Gastrocnemius medialis (tissue), 4 donors: ENCODE measurements around the gene DQX1. TPM values are rescaled to one million over a fixed set of nuclear protein-coding genes. Genes with fewer than 3 reads are reported as not detected.

Source experiments
- ATAC-seq, 2 donors: fragments of 150-250 bp; one replicate each; pipeline ENCODE4 v1.9.1; 2016
- DNase-seq, 2 donors: peaks; one replicate each; pipeline ENCODE4 v3.0.0-alpha.2; 2019
- H3K27ac ChIP-seq, 4 donors: fragments of 200-600 bp; sonication (generic); 1 replicate in 1 of 4; 2 replicates in 3 of 4; pipeline ENCODE4 v1.5.1; 2016 to 2018; ENCODE audit warnings: mild to moderate bottlenecking in 2 of 4, moderate library complexity in 1 of 4
- H3K27me3 ChIP-seq, 3 donors: fragments of 200-600 bp; sonication (generic) in 2 of 3; 1 replicate in 1 of 3; 2 replicates in 2 of 3; pipeline versions ENCODE4 v1.5.1 to v1.6.0; 2016 to 2019; ENCODE audit warnings: mild to moderate bottlenecking in 1 of 3, moderate library complexity in 1 of 3
- H3K36me3 ChIP-seq, 2 donors: fragments of 200-600 bp; sonication (generic) in 1 of 2; one replicate each; pipeline ENCODE4 v1.5.1; 2017 to 2018
- H3K4me1 ChIP-seq, 2 donors: fragments of 200-600 bp; sonication (generic) in 1 of 2; one replicate each; pipeline ENCODE4 v1.5.1; 2016 to 2017; ENCODE audit warnings: mild to moderate bottlenecking in 2 of 2
- H3K4me3 ChIP-seq, 4 donors: fragments of 200-600 bp; sonication (generic) in 3 of 4; 1 replicate in 1 of 4; 2 replicates in 3 of 4; pipeline ENCODE4 v1.5.1; 2016 to 2019; ENCODE audit warnings: mild to moderate bottlenecking in 2 of 4
- H3K9me3 ChIP-seq, 3 donors: fragments of 200-600 bp; sonication (generic) in 2 of 3; 1 replicate in 1 of 3; 2 replicates in 2 of 3; pipeline ENCODE4 v1.5.1; 2016 to 2019
- CTCF ChIP-seq, 5 experiments: fragments of 450-650 bp in 3 of 5; fragments of 200-600 bp in 2 of 5; sonication (generic) in 2 of 5; IDR thresholded peaks in 4 of 5; conservative IDR thresholded peaks in 1 of 5; 1 replicate in 4 of 5; 2 replicates in 1 of 5; pipeline ENCODE4 v1.5.1; 2016 to 2019; ENCODE audit warnings: antibody characterized with exemption in 5 of 5, mild to moderate bottlenecking in 3 of 5, moderate library complexity in 3 of 5
- POLR2A ChIP-seq, 2 donors: fragments of 450-650 bp; IDR thresholded peaks; one replicate each; pipeline ENCODE4 v1.6.1; 2017; ENCODE audit warnings: antibody characterized with exemption in 2 of 2, mild to moderate bottlenecking in 2 of 2, moderate library complexity in 2 of 2
- in situ Hi-C, 4 donors: fragments of 200-750 bp; cut with MboI; loops; one replicate each; pipeline versions ENCODE4 v1.15.0 to v1.8.0; 2017; ENCODE audit warnings: low sequenced_read_pairs in 4 of 4
- intact Hi-C: fragments of 100-400 bp; cut with DNase I; formaldehyde crosslinking; loops from one replicate; pipeline ENCODE4 v1.15.1; 2023; ENCODE audit warnings: low total_unique reads
- total RNA-seq, 4 donors: library from RNA; depleted of rRNA; stranded (reverse); fragments of >200 nt; gene quantifications; one replicate each; pipeline versions ENCODE4 v1.1.0 to v1.2.3, GENCODE V29; 2016

Gene DQX1
- total RNA-seq, 4 donors from 2014 or later, result 0.24 TPM; not detected in 3

- DNase-seq (no peak), ATAC-seq (peak in 1 of 2 donors; percentile 22)
- Histone ChIP-seq H3K9me3 (no peaks in the 10 kb centered on the region), H3K27me3 (peaks cover 11 to 23% (median 22%) of the 10 kb centered on the region in 3 donors), H3K27ac (peak overlapping the region; percentile 32 to 65 (median 53)), H3K4me3 (peak overlapping the region; percentile 55 to 70 (median 63)), H3K36me3 (no peaks in the 10 kb centered on the region), H3K4me1 (peaks cover 4 to 13% of the 10 kb centered on the region in 2 donors)
- TF ChIP-seq POLR2A (IDR thresholded peaks at IDR 0.05), result no peak
- intact Hi-C loops (no loop called here), in situ Hi-C loops (loop anchor here in 1 of 4 donors (25.0 kb wide), 1 partner anchor 1311 kb away; the partner anchor contains the start of genes CCT7 and PRADC1)
These were observed 22.4 kb upstream of the DQX1 start for GRCh38 chr2:74548285-74548899.

GRCh38 chr2:74546004-74546403 lies 20.0 kb upstream of the DQX1 start:
- no peaks in the 10 kb centered on the region for H3K36me3 ChIP-seq
- TF ChIP-seq CTCF (IDR thresholded peaks at IDR 0.05 in 4 of 5, conservative IDR thresholded peaks at IDR 0.05 in 1 of 5), result no peak
- TF ChIP-seq POLR2A (IDR thresholded peaks at IDR 0.05), result no peak
- ATAC-seq, result no peak
- no peak overlapping the region for H3K27ac ChIP-seq
- intact Hi-C loops (no loop called here), in situ Hi-C loops (loop anchor here in 1 of 4 donors (25.0 kb wide), 1 partner anchor 1309 kb away; the partner anchor contains the start of genes CCT7 and PRADC1)
- H3K4me1 ChIP-seq, result peaks cover 5 to 13% of the 10 kb centered on the region in 2 donors
- peaks cover 8 to 15% (median 11%) of the 10 kb centered on the region in 3 donors for H3K27me3 ChIP-seq
- H3K4me3 ChIP-seq, result no peak overlapping the region
- no peak for DNase-seq
- H3K9me3 ChIP-seq, result no peaks in the 10 kb centered on the region

- in situ Hi-C loops, result loop anchor here in 1 of 4 donors (25.0 kb wide), 1 partner anchor 1307 kb away; the partner anchor contains the start of genes CCT7 and PRADC1
- no peak overlapping the region for H3K4me3 ChIP-seq
- no peak overlapping the region for H3K27ac ChIP-seq
- peaks cover 5 to 7% (median 6%) of the 10 kb centered on the region in 3 donors for H3K27me3 ChIP-seq
- ATAC-seq (no peak), DNase-seq (no peak)
- no peaks in the 10 kb centered on the region for H3K9me3 ChIP-seq
- TF ChIP-seq POLR2A (IDR thresholded peaks at IDR 0.05) (no peak), CTCF (IDR thresholded peaks at IDR 0.05 in 4 of 5, conservative IDR thresholded peaks at IDR 0.05 in 1 of 5) (no peak)
- no peaks in the 10 kb centered on the region for H3K36me3 ChIP-seq
- peaks cover 10 to 11% of the 10 kb centered on the region in 2 donors for H3K4me1 ChIP-seq
- intact Hi-C loops, result no loop called here
These were observed 18.6 kb upstream of the DQX1 start for GRCh38 chr2:74544634-74545033.

GRCh38 chr2:74542978-74543377 lies 16.9 kb upstream of the DQX1 start:
- intact Hi-C loops (no loop called here), in situ Hi-C loops (loop anchor here in 1 of 4 donors (25.0 kb wide), 1 partner anchor 1306 kb away; the partner anchor contains the start of genes CCT7 and PRADC1)
- H3K27ac ChIP-seq, result no peak overlapping the region
- H3K4me3 ChIP-seq, result no peak overlapping the region
- H3K27me3 ChIP-seq, result no peaks in the 10 kb centered on the region
- H3K9me3 ChIP-seq, result no peaks in the 10 kb centered on the region
- TF ChIP-seq CTCF (IDR thresholded peaks at IDR 0.05 in 4 of 5, conservative IDR thresholded peaks at IDR 0.05 in 1 of 5), result no peak
- TF ChIP-seq POLR2A (IDR thresholded peaks at IDR 0.05), result no peak
- ATAC-seq, result no peak
- no peaks in the 10 kb centered on the region for H3K36me3 ChIP-seq
- no peak for DNase-seq
- H3K4me1 ChIP-seq, result peaks cover 0 to 6% of the 10 kb centered on the region in 2 donors

GRCh38 chr2:74540291-74540690 lies 14.3 kb upstream of the DQX1 start:
- H3K27ac ChIP-seq, result peak overlapping the region in 1 of 4 donors; percentile 18
- intact Hi-C loops (no loop called here), in situ Hi-C loops (loop anchor here in 1 of 4 donors (25.0 kb wide), 1 partner anchor 1303 kb away; the partner anchor contains the start of genes CCT7 and PRADC1)
- DNase-seq, result peak in 1 of 2 donors; percentile 54
- no peak overlapping the region for H3K4me3 ChIP-seq
- peak; percentile 56 to 68 for ATAC-seq
- H3K27me3 ChIP-seq, result no peaks in the 10 kb centered on the region
- H3K9me3 ChIP-seq, result no peaks in the 10 kb centered on the region
- TF ChIP-seq POLR2A (IDR thresholded peaks at IDR 0.05) (no peak), CTCF (IDR thresholded peaks at IDR 0.05 in 4 of 5, conservative IDR thresholded peaks at IDR 0.05 in 1 of 5) (no peak)
- H3K4me1 ChIP-seq, result peaks cover 0 to 6% of the 10 kb centered on the region in 2 donors
- H3K36me3 ChIP-seq, result no peaks in the 10 kb centered on the region
